IMR-90 (cell line): ENCODE measurements around the gene CEP290. TPM values are rescaled to one million over a fixed set of nuclear protein-coding genes. Genes with fewer than 3 reads are reported as not detected.

Experiments
- ATAC-seq: fragments of 200-7000 bp; cut with Tn5 transposase; 2 replicates; pipeline ENCODE4 v1.9.1; 2020; ENCODE audit warnings: low read depth, mild to moderate bottlenecking, moderate library complexity
- BruUV-seq: library from RNA; stranded (reverse); fragments of 400-500 nt; replicated peaks from 2 replicates; lab custom pipeline; 2021; lab: Mats Ljungman, UMichigan
- CTCF ChIA-PET: fragments of 300-600 bp; formaldehyde crosslinking; extraction: SDS; loops from one replicate; lab custom pipeline; 2021; ENCODE audit warnings: antibody characterized with exemption; lab: Yijun Ruan, JAX
- POLR2A ChIA-PET: fragments of 300-600 bp; sonication (Branson Sonifier 250); formaldehyde crosslinking; loops from one replicate; lab custom pipeline; 2022; ENCODE audit warnings: antibody characterized with exemption; ENCODE audit not compliant: unreplicated experiment; lab: Charles Lee
- DNase-seq: peaks from one replicate; pipeline ENCODE4 v3.0.0; 2013
- H2AFZ ChIP-seq: replicated peaks from 2 replicates; pipeline ENCODE3; 2013; ENCODE audit warnings: low read length, mild to moderate bottlenecking; ENCODE audit not compliant: poor library complexity
- H2AK5ac ChIP-seq: 2 replicates; pipeline ENCODE4 v1.6.1; 2013; ENCODE audit warnings: low read depth, low read length, inconsistent platforms
- H2AK9ac ChIP-seq: replicated peaks from 2 replicates; pipeline ENCODE3; 2013; ENCODE audit warnings: mild to moderate bottlenecking, low read depth, low read length, moderate library complexity; ENCODE audit not compliant: poor library complexity
- H2BK120ac ChIP-seq: 2 replicates; pipeline ENCODE4 v1.6.1; 2013; ENCODE audit warnings: low read depth, low read length, inconsistent platforms
- H2BK15ac ChIP-seq: 3 replicates; pipeline ENCODE4 v1.6.1; 2013; ENCODE audit warnings: low read depth, low read length, inconsistent platforms
- H2BK20ac ChIP-seq: 2 replicates; pipeline ENCODE4 v1.6.1; 2013; ENCODE audit warnings: low read depth, mild to moderate bottlenecking, inconsistent platforms, low read length, moderate library complexity
- H2BK5ac ChIP-seq: 2 replicates; pipeline ENCODE4 v1.6.1; 2013; ENCODE audit warnings: mild to moderate bottlenecking, low read depth, low read length, inconsistent platforms; ENCODE audit not compliant: poor library complexity, severe bottlenecking
- H3K14ac ChIP-seq: replicated peaks from 2 replicates; pipeline ENCODE4 v1.6.1; 2013; ENCODE audit warnings: low read depth, low read length, inconsistent platforms
- H3K18ac ChIP-seq: 2 replicates; pipeline ENCODE4 v1.6.1; 2013; ENCODE audit warnings: low read depth, low read length, control low read depth
- H3K23ac ChIP-seq: 2 replicates; pipeline ENCODE4 v1.6.1; 2013; ENCODE audit warnings: low read depth, low read length, inconsistent platforms
- H3K27ac ChIP-seq: 2 replicates; pipeline ENCODE4 v1.5.1; 2013; ENCODE audit warnings: mild to moderate bottlenecking, control low read depth, low read length; ENCODE audit not compliant: insufficient read depth
- H3K27me3 ChIP-seq: 2 replicates; pipeline ENCODE4 v1.6.1; 2013; ENCODE audit warnings: low read length; ENCODE audit not compliant: control insufficient read depth, insufficient read depth
- H3K36me3 ChIP-seq: 2 replicates; pipeline ENCODE4 v1.6.1; 2013; ENCODE audit warnings: low read length, mixed read lengths; ENCODE audit not compliant: control insufficient read depth, insufficient read depth
- H3K4ac ChIP-seq: 2 replicates; pipeline ENCODE4 v1.6.1; 2013; ENCODE audit warnings: low read depth, low read length, inconsistent platforms
- H3K4me1 ChIP-seq: 2 replicates; pipeline ENCODE4 v1.6.1; 2013; ENCODE audit warnings: low read length, mixed read lengths; ENCODE audit not compliant: control insufficient read depth, insufficient read depth
- H3K4me2 ChIP-seq: 2 replicates; pipeline ENCODE4 v1.6.1; 2013; ENCODE audit warnings: low read depth, mild to moderate bottlenecking, control low read depth, low read length, moderate library complexity
- H3K4me3 ChIP-seq: 2 replicates; pipeline ENCODE4 v1.5.1; 2013; ENCODE audit warnings: low read depth, mild to moderate bottlenecking, control low read depth, low read length, moderate library complexity; ENCODE audit not compliant: insufficient read depth
- H3K56ac ChIP-seq: 2 replicates; pipeline ENCODE4 v1.6.1; 2013; ENCODE audit warnings: low read length, inconsistent platforms; ENCODE audit not compliant: insufficient read depth; ENCODE audit errors: extremely low read depth
- H3K79me1 ChIP-seq, 2 experiments: 2 replicates each; pipeline ENCODE4 v1.6.1; 2013; ENCODE audit warnings: low read length in 2 of 2, inconsistent platforms in 1 of 2, low read depth in 1 of 2
- H3K9ac ChIP-seq: 2 replicates; pipeline ENCODE4 v1.6.1; 2013; ENCODE audit warnings: low read depth, low read length, control low read depth
- H3K9me1 ChIP-seq: 2 replicates; pipeline ENCODE4 v1.6.1; 2013; ENCODE audit warnings: low read length, inconsistent platforms; ENCODE audit not compliant: insufficient read depth
- H3K9me3 ChIP-seq: 2 replicates; pipeline ENCODE4 v1.6.1; 2013; ENCODE audit warnings: low read length; ENCODE audit not compliant: control insufficient read depth, insufficient read depth
- H4K20me1 ChIP-seq: 2 replicates; pipeline ENCODE4 v1.6.1; 2013; ENCODE audit warnings: low read length, inconsistent platforms; ENCODE audit not compliant: insufficient read depth
- H4K5ac ChIP-seq: 2 replicates; pipeline ENCODE4 v1.6.1; 2013; ENCODE audit warnings: mild to moderate bottlenecking, low read depth, low read length, control low read depth
- H4K8ac ChIP-seq, 2 experiments: 2 replicates each; pipeline ENCODE4 v1.6.1; 2013; ENCODE audit warnings: low read depth in 2 of 2, low read length in 2 of 2, control low read depth in 1 of 2, inconsistent platforms in 1 of 2
- H4K91ac ChIP-seq: 2 replicates; pipeline ENCODE4 v1.6.1; 2013; ENCODE audit warnings: low read depth, low read length, inconsistent platforms; ENCODE audit not compliant: insufficient read depth
- BHLHE40 ChIP-seq: fragments of 150-350 bp; IDR thresholded peaks from 2 replicates; pipeline ENCODE4 v1.6.1; 2016; ENCODE audit warnings: mild to moderate bottlenecking, low read depth, low read length
- ELK1 ChIP-seq: fragments of 150-350 bp; IDR thresholded peaks from 2 replicates; pipeline ENCODE4 v1.6.1; 2016; ENCODE audit warnings: low read depth, mild to moderate bottlenecking, low read length, moderate library complexity, borderline replicate concordance
- WGBS, 2 experiments: methylation state at CpG; one replicate each; pipeline versions ENCODE4 v1.1.5 to v1.1.7; 2013; ENCODE audit warnings: missing lambda C conversion rate in 2 of 2; ENCODE audit not compliant: insufficient read length in 1 of 2; ENCODE audit errors: extremely low coverage in 2 of 2; 5-methylcytosine and 5-hydroxymethylcytosine counted together
- dilution Hi-C: fragments of 300-500 bp; cut with HindIII; formaldehyde crosslinking; loops from one replicate; pipeline ENCODE4 v1.14.3; 2018; ENCODE audit warnings: low sequenced_read_pairs; ENCODE audit not compliant: unreplicated experiment
- in situ Hi-C: fragments of 300-500 bp; cut with MboI; formaldehyde crosslinking; loops from 3 replicates; pipeline ENCODE4 v1.14.3; 2019; ENCODE audit warnings: low sequenced_read_pairs, inconsistent platforms, mixed read lengths
- intact Hi-C: fragments of 100-400 bp; cut with micrococcal nuclease; formaldehyde crosslinking; loops from 2 replicates; pipeline ENCODE4 v1.10.0; 2022
- polyA plus RNA-seq, 3 experiments: library from polyadenylated mRNA; depleted of rRNA; stranded (reverse); fragments of >200 nt; gene quantifications; 2 replicates each; pipeline ENCODE4 v1.2.3, GENCODE V29; 2012; ENCODE audit warnings: low replicate concordance in 1 of 3
- total RNA-seq: library from RNA; depleted of rRNA; stranded (reverse); fragments of >200 nt; gene quantifications from 2 replicates; pipeline ENCODE4 v1.2.3, GENCODE V29; 2012

The CEP290 gene
- total and polyA plus RNA-seq, 2 of the 4 experiments (the other 2 are of a cell fraction) = 4.3 to 7.9 TPM

- H2BK120ac ChIP-seq = no peak overlapping the region
- H2AK5ac ChIP-seq = no peak overlapping the region
- dilution Hi-C loops = no loop called here
- no peaks in the 10 kb centered on the region for H3K27me3 ChIP-seq
- no CpG with 5 or more reads among the region's 6 CpGs for WGBS, 2 experiments
- H2AFZ ChIP-seq = no peak overlapping the region
- peaks cover 11% of the 10 kb centered on the region for H3K36me3 ChIP-seq
- no peaks in the 10 kb centered on the region for H3K9me3 ChIP-seq
- BruUV-seq = no TSS peak
- H2AK9ac ChIP-seq = no peak overlapping the region
- intact Hi-C loops = no loop called here
- H3K27ac ChIP-seq = no peak overlapping the region
- no peak overlapping the region for H3K56ac ChIP-seq
- H3K9me1 ChIP-seq = no peaks in the 10 kb centered on the region
- no peak overlapping the region for H3K18ac ChIP-seq
- H3K23ac ChIP-seq = no peak overlapping the region
- ChIA-PET POLR2A (no interaction called here), CTCF (no interaction called here)
- H2BK15ac ChIP-seq = no peak overlapping the region
- no peak overlapping the region for H3K14ac ChIP-seq
- no peaks in the 10 kb centered on the region; a peak in 1 of 4 replicates for H3K79me1 ChIP-seq
- in situ Hi-C loops = no loop called here
- H4K20me1 ChIP-seq = no peaks in the 10 kb centered on the region
- TF ChIP-seq BHLHE40 (no peak), ELK1 (no peak)
- no peak overlapping the region for H3K4ac ChIP-seq
- no peak for DNase-seq
- no peak overlapping the region for H3K4me3 ChIP-seq
- no peak overlapping the region for H2BK5ac ChIP-seq
- no peak overlapping the region for H3K9ac ChIP-seq
- H4K8ac ChIP-seq = no peak overlapping the region
- H2BK20ac ChIP-seq = no peak overlapping the region
- no peak overlapping the region for H4K5ac ChIP-seq
- no peak overlapping the region for H3K4me2 ChIP-seq
- no peaks in the 10 kb centered on the region for H3K4me1 ChIP-seq
- no peak overlapping the region for H4K91ac ChIP-seq
- no peak for ATAC-seq
Observed at GRCh38 chr12:88179436-88180014, 37.6 kb upstream of the CEP290 start.
